Measurements from ENCODE around the gene TMEM141. TPM values are rescaled to one million over a fixed set of nuclear protein-coding genes. Genes with fewer than 3 reads are reported as not detected.

TMEM141 gene
- total and polyA plus RNA-seq, 2 of the 8 experiments (the other 6 are each of a cell fraction or from before 2014, with no cell fraction given) = 51.1 to 137 TPM

GRCh38 chr9:136840877-136841645, 49.9 kb downstream of the TMEM141 start:
- Histone ChIP-seq H2BK20ac (ENCODE audit: low read length) (no peak overlapping the region), H3K9ac (replicated peaks in 1 of 4; ENCODE audit: extremely low read depth in 1 of 4, low read depth in 3 of 4, low read length in 3 of 4) (no peak overlapping the region), H3K9me3 (ENCODE audit: insufficient read depth in 2 of 2, low read depth in 1 of 2, low read length in 1 of 2) (no peaks in the 10 kb centered on the region; a peak in 1 of 4 replicates), H3K4me2 (ENCODE audit: insufficient read depth in 1 of 2, low read depth in 2 of 2, low read length in 2 of 2) (peak overlapping the region in 1 of 2 experiments; percentile 27; a peak in 2 of 4 replicates), H3K27ac (ENCODE audit: low read depth, low read length) (no peak overlapping the region), H3K4me1 (replicated peaks in 1 of 4; ENCODE audit: control insufficient read depth in 3 of 4, insufficient read depth in 4 of 4, low read length in 3 of 4) (peaks cover 5 to 24% (median 16%) of the 10 kb centered on the region in 4 experiments), H3K14ac (ENCODE audit: insufficient read length) (no peak overlapping the region), H2BK120ac (replicated peaks; ENCODE audit: low read depth, low read length) (no peak overlapping the region), H2AFZ (ENCODE audit: low read length) (no peak overlapping the region), H3K23me2 (ENCODE audit: low read depth, low read length) (no peaks in the 10 kb centered on the region; the same call in 1 of the 2 replicates), H3K27me3 (replicated peaks in 1 of 4; ENCODE audit: control insufficient read depth in 3 of 4, extremely low read depth in 1 of 4, insufficient read depth in 3 of 4, low read length in 3 of 4) (peaks cover 0 to 5% (median 2%) of the 10 kb centered on the region in 4 experiments; a peak in 2 of 7 replicates), H2BK5ac (ENCODE audit: low read depth, low read length) (peak overlapping the region; percentile 30; the same call in 1 of the 2 replicates), H3K4me3 (ENCODE audit: extremely low read depth in 1 of 4, insufficient read depth in 2 of 4, low read depth in 3 of 4, low read length in 4 of 4) (no peak overlapping the region), H4K5ac (ENCODE audit: insufficient read length, low read depth, low read length) (no peak overlapping the region), H3K4ac (replicated peaks; ENCODE audit: insufficient read length, low read depth, low read length) (no peak overlapping the region), H3K79me1 (ENCODE audit: low read depth, low read length) (no peaks in the 10 kb centered on the region), H3K79me2 (ENCODE audit: control insufficient read depth in 1 of 2, insufficient read depth in 2 of 2, low read length in 2 of 2) (no peaks in the 10 kb centered on the region), H2BK12ac (ENCODE audit: low read depth, low read length) (0 out of 2 replicates have a peak overlapping the region, but pooled peaks have one; percentile 27), H3K18ac (ENCODE audit: extremely low read depth, low read length) (peak overlapping the region; percentile 48), H4K8ac (ENCODE audit: extremely low read depth, insufficient read depth, low read length) (no peak overlapping the region), H4K20me1 (replicated peaks in 1 of 2; ENCODE audit: control insufficient read depth in 1 of 2, insufficient read depth in 2 of 2, low read length in 2 of 2) (peaks cover 1 to 4% of the 10 kb centered on the region in 2 experiments), H2BK15ac (ENCODE audit: low read length) (no peak overlapping the region), H3K36me3 (ENCODE audit: control insufficient read depth in 2 of 4, insufficient read depth in 4 of 4, low read length in 3 of 4) (peaks cover 0 to 21% (median 4%) of the 10 kb centered on the region in 4 experiments; a peak in 2 of 8 replicates), H3K56ac (replicated peaks; ENCODE audit: insufficient read length, low read depth, low read length) (no peak overlapping the region), H4K91ac (replicated peaks; ENCODE audit: insufficient read length, low read length) (no peak overlapping the region), H3K23ac (ENCODE audit: insufficient read length) (no peak overlapping the region), H2AK5ac (ENCODE audit: low read depth, low read length) (no peak overlapping the region)
- CTCF ChIA-PET (ENCODE audit: partially characterized antibody) = interaction anchor here (0.6 to 8.9 kb wide), 22 partner anchors 9 to 1283 kb away, joined by 3 to 131 read pairs (median 4); partner anchors contain the start of gene ABCA2
- WGBS, 2 experiments (ENCODE audit: extremely low coverage in 1 of 2, insufficient coverage in 1 of 2, insufficient read length in 1 of 2, insufficient replicate concordance in 2 of 2, low coverage in 1 of 2, low lambda C conversion rate in 2 of 2, missing lambda C conversion rate in 1 of 2) = 78% methylated on average over 27 of the region's 28 CpGs; no CpG with 5 or more reads in 1 of the 2 experiments
- DNase-seq (ENCODE audit: low read depth in 1 of 2, low spot score in 2 of 2) = peak in 1 of 2 experiments; percentile 70
- POLR2A ChIA-PET (ENCODE audit: partially characterized antibody) = interaction anchor here (0.9 to 20.5 kb wide), 9 partner anchors 5 to 107 kb away, joined by 3 to 248 read pairs (median 8); partner anchors contain the start of genes MAMDC4 and RABL6
- FAIRE-seq = no peak
- TF ChIP-seq CTBP2 (IDR thresholded peaks at IDR 0.05; ENCODE audit: borderline replicate concordance, insufficient read depth, insufficient read length, low read length) = no peak
- TF ChIP-seq POLR2AphosphoS5 (IDR thresholded peaks at IDR 0.05; ENCODE audit: low read depth, low read length) = peak; percentile 64
- TF ChIP-seq PHF8 (conservative IDR thresholded peaks at IDR 0.05; ENCODE audit: low read depth, low read length) = no peak
- TF ChIP-seq KDM1A (IDR thresholded peaks at IDR 0.05; ENCODE audit: borderline replicate concordance, low read length) = no peak
- no peak for TF ChIP-seq KDM5A (IDR thresholded peaks at IDR 0.05; ENCODE audit: low read length)
- no peak for TF ChIP-seq GTF2F1 (IDR thresholded peaks at IDR 0.05; ENCODE audit: borderline replicate concordance, low read depth, low read length)
- TF ChIP-seq CREB1 (IDR thresholded peaks at IDR 0.05) = no peak
- no peak for TF ChIP-seq JUN (IDR thresholded peaks at IDR 0.05; ENCODE audit: low read depth, low read length)
- TF ChIP-seq TBP (IDR thresholded peaks at IDR 0.05; ENCODE audit: low read depth, low read length) = no peak
- 0 out of 4 replicates have a peak, but pooled peaks of 1 of the 2 experiments have one; percentile 33 for TF ChIP-seq SIN3A (conservative IDR thresholded peaks at IDR 0.05 in 1 of 2, IDR thresholded peaks at IDR 0.05 in 1 of 2; ENCODE audit: low read depth in 1 of 2, low read length in 2 of 2)
- TF ChIP-seq CHD2 (IDR thresholded peaks at IDR 0.05; ENCODE audit: low read length) = no peak

Measured in H1 (cell line).